Aorta (tissue), 5 donors: ENCODE measurements around the gene DUSP12. TPM values are rescaled to one million over a fixed set of nuclear protein-coding genes. Genes with fewer than 3 reads are reported as not detected.

Source experiments
- ATAC-seq: fragments of 200-7000 bp; cut with Tn5 transposase; one replicate; pipeline ENCODE4 v1.9.1; 2022; ENCODE audit warnings: moderate library complexity; ENCODE audit not compliant: low FRiP score
- DNase-seq, 2 donors: peaks; one replicate each; pipeline ENCODE4 v3.0.0-alpha.2; 2020
- H3K27ac ChIP-seq, 2 donors: one replicate each; pipeline ENCODE4 v1.5.1; 2013; ENCODE audit warnings: low read length in 2 of 2, mild to moderate bottlenecking in 2 of 2, moderate library complexity in 2 of 2, control low read depth in 1 of 2, inconsistent platforms in 1 of 2, low read depth in 1 of 2
- H3K27me3 ChIP-seq, 2 donors: one replicate each; pipeline ENCODE4 v1.6.1; 2013; ENCODE audit warnings: control low read depth in 1 of 2, low read length in 1 of 2, mild to moderate bottlenecking in 1 of 2, moderate library complexity in 1 of 2; ENCODE audit not compliant: insufficient read depth in 2 of 2, control insufficient read depth in 1 of 2
- H3K36me3 ChIP-seq, 2 donors: one replicate each; pipeline ENCODE4 v1.6.1; 2013; ENCODE audit warnings: control low read depth in 1 of 2, low read length in 1 of 2, mild to moderate bottlenecking in 1 of 2; ENCODE audit not compliant: insufficient read depth in 2 of 2, control insufficient read depth in 1 of 2
- H3K4me1 ChIP-seq, 2 donors: one replicate each; pipeline ENCODE4 v1.6.1; 2013; ENCODE audit warnings: low read length in 2 of 2, control low read depth in 1 of 2, mild to moderate bottlenecking in 1 of 2, moderate library complexity in 1 of 2; ENCODE audit not compliant: insufficient read depth in 2 of 2, control insufficient read depth in 1 of 2
- H3K4me3 ChIP-seq, 2 donors: one replicate each; pipeline ENCODE4 v1.5.1; 2013; ENCODE audit warnings: low read length in 2 of 2, control low read depth in 1 of 2, mild to moderate bottlenecking in 1 of 2
- H3K9me3 ChIP-seq: one replicate; pipeline ENCODE4 v1.6.1; 2013; ENCODE audit warnings: mild to moderate bottlenecking, low read length; ENCODE audit not compliant: control insufficient read depth
- WGBS, 2 donors: extraction: QIAGEN DNeasy Blood & Tissue Kit; methylation state at CpG; one replicate each; pipeline ENCODE4 v1.1.7; 2013; 5-methylcytosine and 5-hydroxymethylcytosine counted together
- intact Hi-C, 2 donors: fragments of 100-400 bp; cut with DNase I; formaldehyde crosslinking; loops; one replicate each; pipeline versions ENCODE4 v1.14.2 to v1.15.0; 2022
- polyA plus RNA-seq, 2 donors: library from polyadenylated mRNA; stranded (reverse); fragments of 200-250 nt; gene quantifications; one replicate each; pipeline ENCODE4 v1.2.3, GENCODE V29; 2013
- total RNA-seq, 2 donors: library from RNA; stranded (reverse); fragmentation: NEBNext Ultra II Directional; extraction: Animal tissue kit (Norgen Biotek cat#: 25700); gene quantifications; one replicate each; pipeline ENCODE4 v1.2.1, GENCODE V29; 2021
- donor health status: healthy with polysubstance abuse.
- donor health status: Bipolar disorder and iron deficiency.
- donor health status: DM: no; HTN: no; CAD: no.
- donor health status: DM: no; HTN: no; CAD: no.
- donor health status: DM: yes; HTN: yes; CAD: no.

Gene DUSP12
- total and polyA plus RNA-seq, 4 donors: 19.3 to 30.1 (median 23.9) TPM

DNA sequence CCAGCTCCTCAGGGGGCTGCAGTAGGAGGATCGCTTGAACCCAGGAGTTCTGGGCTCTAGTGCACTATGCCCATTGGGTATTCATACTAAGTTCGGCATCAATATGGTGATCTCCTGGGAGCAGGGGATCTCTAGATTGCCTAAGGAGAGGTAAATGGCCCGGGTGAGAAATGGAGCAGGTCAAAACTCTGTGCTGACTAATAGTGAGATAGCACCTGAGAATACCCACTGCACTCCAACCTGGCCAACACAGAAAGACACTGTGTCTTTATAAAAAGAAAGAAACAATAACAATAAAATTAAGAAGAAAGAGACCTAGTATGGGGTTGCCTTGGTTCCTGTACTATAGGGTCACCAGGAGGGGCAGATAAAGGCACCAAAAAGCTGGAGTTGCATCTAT is 13.7 kb upstream of the DUSP12 start:
- H3K4me3 ChIP-seq: no peak overlapping the region
- no peaks in the 10 kb centered on the region for H3K9me3 ChIP-seq
- no peaks in the 10 kb centered on the region for H3K27me3 ChIP-seq
- ATAC-seq (no peak), DNase-seq (no peak)
- intact Hi-C loops: no loop called here
- H3K36me3 ChIP-seq: no peaks in the 10 kb centered on the region
- no peak overlapping the region for H3K27ac ChIP-seq
- H3K4me1 ChIP-seq: no peaks in the 10 kb centered on the region
- WGBS, 2 donors: 91 to 93% methylated on average over 3 of the region's 3 CpGs

DNA sequence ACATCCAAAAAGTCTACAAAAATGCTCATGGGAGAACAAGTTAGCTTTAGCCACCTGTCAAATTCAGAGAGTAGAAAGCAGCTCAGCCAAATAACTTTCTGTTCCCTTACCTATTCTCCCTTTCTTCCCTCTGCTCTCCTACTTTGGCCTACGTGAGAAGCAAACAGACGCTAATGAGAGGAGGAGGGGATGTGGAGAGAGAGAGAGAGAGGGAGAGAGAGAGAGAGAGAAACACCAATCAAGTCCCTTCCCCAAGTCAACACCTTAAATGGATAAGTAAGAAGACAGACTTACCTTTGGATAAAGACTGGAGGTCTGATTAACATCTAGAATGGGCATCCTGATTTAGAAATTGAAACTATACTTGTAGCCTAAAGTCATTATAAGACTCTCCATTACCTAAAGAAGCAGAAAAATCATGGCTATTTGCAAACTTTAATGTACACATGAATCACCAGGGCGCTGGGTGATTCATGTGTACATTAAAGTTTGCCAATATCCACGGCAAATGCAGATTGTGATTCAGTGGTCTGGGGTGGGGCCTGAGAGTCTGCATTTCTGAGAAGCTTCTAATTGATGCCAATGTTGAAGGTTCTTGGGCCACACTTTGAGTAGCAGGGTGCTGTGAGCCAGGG is 13.1 kb upstream of the DUSP12 start:
- Histone ChIP-seq H3K4me1 (no peaks in the 10 kb centered on the region), H3K27ac (no peak overlapping the region), H3K27me3 (no peaks in the 10 kb centered on the region), H3K4me3 (no peak overlapping the region), H3K36me3 (no peaks in the 10 kb centered on the region), H3K9me3 (no peaks in the 10 kb centered on the region)
- 60 to 67% methylated on average over 4 of the region's 4 CpGs for WGBS, 2 donors
- intact Hi-C loops: no loop called here
- DNase-seq (no peak), ATAC-seq (no peak)

- WGBS, 2 donors: 50 to 62% methylated on average over 2 of the region's 2 CpGs
- no peaks in the 10 kb centered on the region for H3K9me3 ChIP-seq
- intact Hi-C loops: no loop called here
Measured at GRCh38 chr1:161737625-161738024, 12.0 kb upstream of the DUSP12 start.

DNA sequence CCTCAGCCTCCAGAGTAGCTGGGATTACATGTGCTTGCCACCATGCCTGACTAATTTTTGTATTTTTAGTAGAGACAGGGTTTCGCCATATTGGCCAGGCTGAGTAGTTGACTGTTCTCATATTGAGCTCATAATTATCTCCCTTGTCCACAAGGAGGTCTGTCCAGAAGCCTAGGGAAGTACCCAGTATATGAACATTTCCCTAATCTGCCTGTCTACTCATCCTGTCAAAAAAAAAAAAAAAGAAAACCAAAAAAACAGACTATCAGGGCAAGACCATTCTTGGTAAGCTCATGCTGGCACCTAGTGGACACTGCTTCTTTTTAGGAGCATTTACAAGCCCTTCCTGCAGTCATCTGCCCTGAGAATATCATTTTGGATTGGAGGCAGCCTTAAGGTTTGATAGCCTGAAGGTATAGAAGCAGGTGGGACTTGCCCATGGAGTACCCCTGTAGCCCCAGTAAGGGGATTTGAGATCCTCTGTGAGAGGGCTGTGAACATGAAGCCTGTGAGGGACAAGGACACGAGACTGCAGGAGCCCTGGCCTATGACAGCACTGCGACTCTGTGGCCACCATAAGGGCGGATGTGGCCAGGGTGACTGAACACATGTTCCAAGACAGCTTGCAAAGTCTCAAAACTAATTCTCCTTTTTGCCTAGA is 10.8 kb upstream of the DUSP12 start:
- WGBS, 2 donors: 84 to 87% methylated on average over 4 of the region's 4 CpGs
- intact Hi-C loops: no loop called here
- H3K9me3 ChIP-seq: no peaks in the 10 kb centered on the region
- H3K36me3 ChIP-seq: no peaks in the 10 kb centered on the region
- H3K27ac ChIP-seq: no peak overlapping the region
- H3K27me3 ChIP-seq: no peaks in the 10 kb centered on the region
- ATAC-seq: peak; percentile 67
- DNase-seq: peak in 1 of 2 donors; percentile 82
- H3K4me1 ChIP-seq: no peaks in the 10 kb centered on the region
- no peak overlapping the region for H3K4me3 ChIP-seq

More at GRCh38 chr1:161737625-161738024, 12.0 kb upstream of the DUSP12 start:
- H3K4me1 ChIP-seq: no peaks in the 10 kb centered on the region
- ATAC-seq (no peak), DNase-seq (no peak)
- H3K36me3 ChIP-seq: no peaks in the 10 kb centered on the region
- no peak overlapping the region for H3K27ac ChIP-seq
- H3K27me3 ChIP-seq: no peaks in the 10 kb centered on the region
- H3K4me3 ChIP-seq: no peak overlapping the region

DNA sequence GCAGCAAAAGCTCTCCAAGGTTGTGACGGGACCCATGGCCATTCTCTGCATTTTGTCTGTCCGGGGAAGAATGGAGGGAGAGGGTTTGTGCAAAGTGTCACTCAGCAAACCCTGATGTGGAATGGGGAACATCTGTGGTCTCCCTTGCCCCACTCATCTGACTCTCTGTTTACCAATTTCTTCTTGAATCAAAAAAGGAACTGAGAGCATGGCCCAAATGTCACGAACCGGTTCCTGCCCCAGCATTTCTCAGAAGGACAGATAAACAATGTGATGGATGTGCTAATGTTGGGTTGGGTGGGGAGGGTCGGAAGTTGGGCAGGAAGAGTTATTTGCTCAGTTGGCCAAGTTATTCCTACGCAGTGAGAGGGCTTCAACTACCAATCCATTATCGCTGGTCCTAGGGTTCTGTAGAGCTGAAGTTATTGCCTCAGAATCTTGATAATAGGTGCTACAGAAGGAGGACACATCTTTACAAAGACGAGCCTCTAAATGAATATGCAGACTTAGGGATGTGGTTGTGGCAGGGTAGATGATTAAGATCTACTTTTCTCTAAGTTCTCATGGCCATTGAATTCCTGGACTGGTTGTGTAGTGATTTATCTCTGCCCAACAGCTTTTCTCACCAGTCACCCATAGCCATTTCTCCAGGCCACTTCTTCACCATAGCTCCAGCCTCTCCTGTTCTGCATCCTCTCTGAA is 9.6 kb upstream of the DUSP12 start:
- intact Hi-C loops: loop anchor here (5.0 to 10.0 kb wide), 4 partner anchors 93 to 345 kb away; no protein-coding TSS in a partner anchor
- DNase-seq (peak in 1 of 2 donors; percentile 72), ATAC-seq (no peak)
- no peaks in the 10 kb centered on the region for H3K9me3 ChIP-seq
- H3K27me3 ChIP-seq: no peaks in the 10 kb centered on the region
- no peak overlapping the region for H3K4me3 ChIP-seq
- 71 to 72% methylated on average over 8 of the region's 8 CpGs for WGBS, 2 donors
- no peaks in the 10 kb centered on the region for H3K4me1 ChIP-seq
- H3K36me3 ChIP-seq: no peaks in the 10 kb centered on the region
- no peak overlapping the region for H3K27ac ChIP-seq

- Histone ChIP-seq H3K36me3 (no peaks in the 10 kb centered on the region), H3K9me3 (no peaks in the 10 kb centered on the region), H3K27me3 (no peaks in the 10 kb centered on the region), H3K27ac (no peak overlapping the region), H3K4me1 (no peaks in the 10 kb centered on the region), H3K4me3 (no peak overlapping the region)
- 88 to 94% methylated on average over 6 of the region's 6 CpGs for WGBS, 2 donors
- no peak for ATAC-seq
- intact Hi-C loops: loop anchor here (5.0 to 10.0 kb wide), 4 partner anchors 94 to 346 kb away; no protein-coding TSS in a partner anchor
- no peak for DNase-seq
Measured at GRCh38 chr1:161740921-161741320, 8.7 kb upstream of the DUSP12 start.

DNA sequence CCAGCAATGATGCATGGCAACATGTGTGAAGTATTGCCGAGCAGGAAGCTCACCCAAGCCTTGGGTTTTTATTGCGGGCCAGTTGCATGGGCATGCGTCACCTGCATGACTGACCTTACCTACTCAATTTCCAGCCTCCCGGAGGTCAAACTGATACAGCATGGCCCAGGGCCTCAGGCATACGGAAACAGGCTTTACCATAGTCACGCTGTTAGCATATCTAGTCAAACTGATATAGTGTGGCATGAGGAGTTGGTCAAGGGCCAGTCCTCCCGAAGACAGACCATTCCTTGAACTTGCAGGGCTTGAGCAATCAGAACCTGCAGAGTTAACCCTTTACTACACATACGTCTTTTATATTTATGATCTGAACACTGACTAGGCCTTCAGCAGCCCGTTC is 6.4 kb upstream of the DUSP12 start:
- 75 to 82% methylated on average over 9 of the region's 9 CpGs for WGBS, 2 donors
- no peak for DNase-seq
- Histone ChIP-seq H3K27ac (no peak overlapping the region), H3K36me3 (no peaks in the 10 kb centered on the region), H3K9me3 (no peaks in the 10 kb centered on the region), H3K4me1 (no peaks in the 10 kb centered on the region), H3K27me3 (no peaks in the 10 kb centered on the region), H3K4me3 (no peak overlapping the region)
- ATAC-seq: no peak
- intact Hi-C loops: loop anchor here (5.0 to 10.0 kb wide), 4 partner anchors 96 to 348 kb away; no protein-coding TSS in a partner anchor

DNA sequence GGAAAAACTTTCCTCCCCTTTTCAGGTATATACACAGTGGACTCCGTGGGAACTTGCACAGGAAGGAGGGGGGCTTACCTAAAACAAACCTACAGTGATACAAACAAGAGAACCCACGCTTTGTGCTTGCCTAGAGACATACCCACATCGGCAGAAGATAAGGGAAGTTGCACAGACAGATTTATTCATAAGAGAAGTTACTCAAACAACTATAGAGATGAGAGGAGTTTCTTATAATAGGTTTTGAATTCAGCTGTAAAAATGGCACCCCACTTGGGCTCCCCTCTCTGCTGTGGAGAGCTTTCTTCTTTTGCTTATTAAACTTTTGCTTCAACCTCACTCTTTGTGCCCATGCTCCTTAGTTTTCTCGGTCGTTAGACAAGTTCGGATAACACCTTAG is 1.8 kb upstream of the DUSP12 start:
- H3K4me1 ChIP-seq: peaks cover 0 to 6% of the 10 kb centered on the region in 2 donors
- no peak overlapping the region for H3K4me3 ChIP-seq
- H3K27me3 ChIP-seq: no peaks in the 10 kb centered on the region
- H3K9me3 ChIP-seq: no peaks in the 10 kb centered on the region
- 68 to 70% methylated on average over 6 of the region's 6 CpGs for WGBS, 2 donors
- intact Hi-C loops: loop anchor here (10.0 kb wide), 2 partner anchors 263 to 353 kb away; no protein-coding TSS in a partner anchor
- H3K27ac ChIP-seq: no peak overlapping the region
- ATAC-seq (no peak), DNase-seq (no peak)
- H3K36me3 ChIP-seq: no peaks in the 10 kb centered on the region
